Suppressor macrophage (primary cell): Measurements from ENCODE around the gene ANKRD24.
A peak's percentile ranks its signal among the peaks of the same experiment; 100 is the strongest.
"Not testable (repeated sequence)": the region's sequence is repeated elsewhere in the genome, so short reads cannot be mapped to it uniquely, and the experiment has no call there.

Experiments used
- DNase-seq, 4 experiments: peaks; one replicate each; pipeline ENCODE4 v3.0.0-alpha.2; 2020 to 2022

ANKRD24 gene

GRCh38 chr19:4173479-4174212 lies 8.8 kb upstream of the ANKRD24 start:
- no peak for DNase-seq

GRCh38 chr19:4174213-4174894 lies 8.1 kb upstream of the ANKRD24 start:
- DNase-seq = no peak

- no peak for DNase-seq
These were observed 7.4 kb upstream of the ANKRD24 start for GRCh38 chr19:4174895-4175668.

GRCh38 chr19:4175669-4175931 lies 6.9 kb upstream of the ANKRD24 start:
- no peak for DNase-seq

- DNase-seq = no peak
These were observed 5.3 kb upstream of the ANKRD24 start for GRCh38 chr19:4177146-4177545.

GRCh38 chr19:4178990-4179389 lies 3.5 kb upstream of the ANKRD24 start:
- DNase-seq = no peak

GRCh38 chr19:4181053-4181508 lies 1.4 kb upstream of the ANKRD24 start:
- DNase-seq = peak in 1 of 4 experiments; percentile 27

GRCh38 chr19:4183967-4184717 lies 1.7 kb downstream of the ANKRD24 start:
- peak; percentile 48 to 79 (median 74) for DNase-seq

- DNase-seq = no peak
These were observed 2.3 kb downstream of the ANKRD24 start for GRCh38 chr19:4184718-4185352.

- no peak for DNase-seq
These were observed 3.1 kb downstream of the ANKRD24 start for GRCh38 chr19:4185413-4186086.

- peak; percentile 77 to 89 (median 87) for DNase-seq
These were observed 3.9 kb downstream of the ANKRD24 start for GRCh38 chr19:4186087-4186993.

- DNase-seq = no peak
These were observed 5.0 kb downstream of the ANKRD24 start for GRCh38 chr19:4187313-4188122.

- no peak for DNase-seq
These were observed 7.2 kb downstream of the ANKRD24 start for GRCh38 chr19:4189641-4190040.

GRCh38 chr19:4192537-4192936 lies 10.0 kb downstream of the ANKRD24 start:
- not testable (repeated sequence) for DNase-seq

GRCh38 chr19:4194353-4194752 lies 11.9 kb downstream of the ANKRD24 start:
- no peak for DNase-seq

- DNase-seq = no peak
These were observed 13.5 kb downstream of the ANKRD24 start for GRCh38 chr19:4196009-4196408.

GRCh38 chr19:4196587-4197148 lies 14.2 kb downstream of the ANKRD24 start:
- no peak for DNase-seq

- no peak for DNase-seq
These were observed 14.7 kb downstream of the ANKRD24 start for GRCh38 chr19:4197228-4197624.
